KMS-11 (cell line): ENCODE data around the gene GRIN3A.

ENCODE experiments used
- H2AFZ ChIP-seq: fragments of 200-600 bp; sonication (generic); 2 replicates; pipeline ENCODE4 v1.6.1; 2016; ENCODE audit warnings: antibody characterized with exemption, mixed run types, low read depth
- H3K27ac ChIP-seq: fragments of 200-600 bp; sonication (generic); 2 replicates; pipeline ENCODE4 v1.6.1; 2016; ENCODE audit warnings: mild to moderate bottlenecking, mixed run types
- H3K27me3 ChIP-seq: fragments of 200-600 bp; sonication (generic); 2 replicates; pipeline ENCODE4 v1.6.1; 2017; ENCODE audit warnings: mild to moderate bottlenecking, low read depth, mixed run types, moderate library complexity; ENCODE audit not compliant: insufficient read depth
- H3K36me3 ChIP-seq: fragments of 200-600 bp; sonication (generic); 2 replicates; pipeline ENCODE4 v1.6.1; 2017; ENCODE audit warnings: mild to moderate bottlenecking, mixed run types; ENCODE audit not compliant: insufficient read depth
- H3K4me1 ChIP-seq: fragments of 200-600 bp; sonication (generic); 2 replicates; pipeline ENCODE4 v1.6.1; 2016; ENCODE audit warnings: mild to moderate bottlenecking, low read depth, mixed run types; ENCODE audit not compliant: poor library complexity, severe bottlenecking
- H3K4me2 ChIP-seq: fragments of 200-600 bp; sonication (generic); 2 replicates; pipeline ENCODE4 v1.7.0; 2016; ENCODE audit warnings: mild to moderate bottlenecking, mixed run types
- H3K4me3 ChIP-seq: fragments of 200-600 bp; sonication (generic); IDR thresholded peaks from 2 replicates; pipeline ENCODE4 v1.6.1; 2017; ENCODE audit warnings: low read depth, low read length, mixed read lengths; ENCODE audit not compliant: insufficient read depth
- H3K79me2 ChIP-seq: fragments of 200-600 bp; sonication (generic); 2 replicates; pipeline ENCODE4 v1.6.1; 2016; ENCODE audit warnings: low read depth, mixed run types; ENCODE audit not compliant: insufficient read depth
- H3K9ac ChIP-seq: fragments of 200-600 bp; sonication (generic); 2 replicates; pipeline ENCODE4 v1.6.1; 2016; ENCODE audit warnings: mild to moderate bottlenecking, mixed run types
- H4K20me1 ChIP-seq: fragments of 200-600 bp; sonication (generic); 2 replicates; pipeline ENCODE4 v1.6.1; 2016; ENCODE audit warnings: mild to moderate bottlenecking, mixed run types; ENCODE audit not compliant: insufficient read depth
- CTCF ChIP-seq: fragments of 200-600 bp; sonication (generic); conservative IDR thresholded peaks from 2 replicates; pipeline ENCODE4 v1.6.1; 2017; ENCODE audit warnings: low read depth, mild to moderate bottlenecking, antibody characterized with exemption, low read length, moderate library complexity, mixed read lengths

GRIN3A gene

GRCh38 chr9:101708855-101709254 lies 29.6 kb downstream of the GRIN3A start:
- Histone ChIP-seq H3K27ac (no peak overlapping the region), H3K9ac (no peak overlapping the region), H3K27me3 (no peaks in the 10 kb centered on the region), H3K79me2 (no peaks in the 10 kb centered on the region), H3K4me2 (no peak overlapping the region), H2AFZ (no peak overlapping the region), H3K4me1 (peaks cover 19% of the 10 kb centered on the region), H4K20me1 (no peaks in the 10 kb centered on the region), H3K36me3 (no peaks in the 10 kb centered on the region), H3K4me3 (no peak overlapping the region)
- TF ChIP-seq CTCF, result no peak

GRCh38 chr9:101707721-101708120 lies 30.7 kb downstream of the GRIN3A start:
- no peak for TF ChIP-seq CTCF
- H3K9ac ChIP-seq, result no peak overlapping the region
- no peak overlapping the region for H2AFZ ChIP-seq
- no peaks in the 10 kb centered on the region for H3K27me3 ChIP-seq
- no peak overlapping the region for H3K27ac ChIP-seq
- H3K79me2 ChIP-seq, result no peaks in the 10 kb centered on the region
- H3K4me2 ChIP-seq, result no peak overlapping the region
- H3K4me1 ChIP-seq, result peaks cover 19% of the 10 kb centered on the region
- H4K20me1 ChIP-seq, result no peaks in the 10 kb centered on the region
- H3K4me3 ChIP-seq, result no peak overlapping the region
- H3K36me3 ChIP-seq, result no peaks in the 10 kb centered on the region

DNA sequence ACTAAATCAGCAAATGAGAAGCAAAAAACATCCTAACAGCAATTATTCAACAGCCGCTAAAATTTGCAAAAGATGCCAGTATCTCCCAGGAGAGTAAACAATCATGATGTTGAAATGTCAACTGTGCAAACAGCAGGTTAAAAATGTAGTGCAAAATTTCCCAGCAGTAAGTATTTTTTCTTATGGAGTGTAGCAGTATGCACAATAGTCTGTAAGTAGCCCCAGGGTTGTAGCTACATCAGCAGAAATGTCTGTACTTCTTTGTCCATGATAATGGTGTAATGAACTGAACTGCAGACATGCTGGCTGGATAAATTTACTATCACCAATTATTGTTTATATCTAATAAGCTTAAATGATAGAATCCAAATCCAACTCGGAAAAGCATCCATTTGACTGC lies 31.4 kb downstream of the GRIN3A start:
- Histone ChIP-seq H3K27me3 (no peaks in the 10 kb centered on the region), H3K4me3 (no peak overlapping the region), H2AFZ (0 out of 2 replicates have a peak overlapping the region, but pooled peaks have one; percentile 15), H3K4me2 (peak overlapping the region; percentile 46), H3K4me1 (peaks cover 19% of the 10 kb centered on the region), H4K20me1 (no peaks in the 10 kb centered on the region), H3K79me2 (no peaks in the 10 kb centered on the region), H3K27ac (peak overlapping the region; percentile 14; the same call in 1 of the 2 replicates), H3K36me3 (no peaks in the 10 kb centered on the region), H3K9ac (no peak overlapping the region)
- TF ChIP-seq CTCF, result no peak

GRCh38 chr9:101706261-101706798 lies 32.1 kb downstream of the GRIN3A start:
- TF ChIP-seq CTCF, result no peak

More at GRCh38 chr9:101706261-101706798, 32.1 kb downstream of the GRIN3A start:
- H3K79me2 ChIP-seq, result no peaks in the 10 kb centered on the region
- H3K4me3 ChIP-seq, result no peak overlapping the region
- H3K9ac ChIP-seq, result no peak overlapping the region
- no peaks in the 10 kb centered on the region for H4K20me1 ChIP-seq
- 0 out of 2 replicates have a peak overlapping the region, but pooled peaks have one; percentile 15 for H2AFZ ChIP-seq
- H3K4me2 ChIP-seq, result peak overlapping the region; percentile 46
- H3K27ac ChIP-seq, result no peak overlapping the region
- H3K27me3 ChIP-seq, result no peaks in the 10 kb centered on the region
- no peaks in the 10 kb centered on the region for H3K36me3 ChIP-seq
- peaks cover 19% of the 10 kb centered on the region for H3K4me1 ChIP-seq
